ENCODE results near the gene RAB11FIP3. TPM values are rescaled to one million over a fixed set of nuclear protein-coding genes. Genes with fewer than 3 reads are reported as not detected.

Gene RAB11FIP3
- total RNA-seq, 1 experiment from 2014 or later = 12.8 TPM

DNA sequence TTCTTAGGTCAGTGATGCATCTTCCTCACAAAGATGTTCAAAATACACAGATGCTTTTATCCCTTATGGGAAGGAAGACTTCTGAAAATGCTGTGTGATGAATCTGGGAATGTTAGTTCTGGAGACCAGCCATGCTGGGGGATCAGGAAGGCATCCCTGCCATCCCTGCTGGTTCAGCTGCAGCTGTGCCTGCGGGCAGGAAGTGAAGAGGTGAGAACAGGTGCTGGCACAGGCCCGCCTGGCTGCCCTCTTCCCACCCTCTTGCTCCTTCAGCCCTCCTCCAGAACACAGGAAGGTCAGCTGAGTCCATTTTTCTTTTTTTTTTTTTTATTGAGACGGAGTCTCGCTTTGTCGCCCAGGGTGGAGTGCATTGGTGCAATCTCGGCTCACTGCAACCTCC lies 15.2 kb downstream of the RAB11FIP3 start:
- Histone ChIP-seq H4K20me1 (ENCODE audit: insufficient read depth) (no peaks in the 10 kb centered on the region), H2AFZ (ENCODE audit: low read depth, low read length, poor library complexity, severe bottlenecking) (no peak overlapping the region), H3K4me3 (replicated peaks in 1 of 2; ENCODE audit: low read depth in 1 of 2, low read length in 2 of 2) (no peak overlapping the region), H3K9me2 (ENCODE audit: insufficient read depth) (no peaks in the 10 kb centered on the region), H3K9me3 (ENCODE audit: control insufficient read depth in 1 of 2, insufficient read depth in 1 of 2, low read depth in 1 of 2, low read length in 2 of 2) (no peaks in the 10 kb centered on the region), H3K9ac (ENCODE audit: low read length) (no peak overlapping the region), H3K79me2 (ENCODE audit: insufficient read depth, low read length) (no peaks in the 10 kb centered on the region), H3K27me3 (ENCODE audit: insufficient read depth, low read length) (no peaks in the 10 kb centered on the region), H3K36me3 (ENCODE audit: control insufficient read depth in 1 of 2, insufficient read depth in 2 of 2, low read length in 2 of 2) (no peaks in the 10 kb centered on the region), H3K27ac (ENCODE audit: low read depth, low read length) (no peak overlapping the region), H3K4me1 (ENCODE audit: control insufficient read depth in 1 of 2, insufficient read depth in 2 of 2, low read length in 2 of 2) (peaks cover 5 to 12% of the 10 kb centered on the region in 2 experiments; a peak in 3 of 4 replicates), H3K4me2 (ENCODE audit: low read length) (no peak overlapping the region)
- DNase-seq (ENCODE audit: low read depth, low spot score) (no peak), ATAC-seq (no peak)
- ChIA-PET CTCF (no interaction called here), RAD21 (ENCODE audit: low non-redundant PET in 1 of 2, low total read pairs in 2 of 2, uncharacterized antibody in 2 of 2, unreplicated experiment in 2 of 2) (no interaction called here), POLR2A (no interaction called here)
- intact Hi-C loops (cut with micrococcal nuclease) = no loop called here
- TF ChIP-seq TCF7L2 (IDR thresholded peaks at IDR 0.05; ENCODE audit: borderline replicate concordance, extremely low read depth, insufficient read depth, insufficient read length) (no peak), EZH2phosphoT487 (IDR thresholded peaks at IDR 0.05; ENCODE audit: borderline replicate concordance) (no peak), SIN3A (IDR thresholded peaks at IDR 0.05; ENCODE audit: low read depth) (no peak), FOSL1 (IDR thresholded peaks at IDR 0.05; ENCODE audit: low read depth) (no peak), JUND (IDR thresholded peaks at IDR 0.05) (no peak), EGR1 (IDR thresholded peaks at IDR 0.05; ENCODE audit: low read depth) (no peak), ZNF274 (IDR thresholded peaks at IDR 0.05; ENCODE audit: low read depth, low read length) (no peak), RAD21 (IDR thresholded peaks at IDR 0.05; ENCODE audit: low read depth) (no peak), POLR2A (IDR thresholded peaks at IDR 0.05; ENCODE audit: borderline replicate concordance, extremely low read depth, insufficient read depth, insufficient read length) (no peak), YY1 (IDR thresholded peaks at IDR 0.05; ENCODE audit: extremely low read depth, insufficient replicate concordance, low read depth, low read length) (no peak), POLR2AphosphoS5 (IDR thresholded peaks at IDR 0.05; ENCODE audit: low read depth, low read length) (no peak), ZFX (IDR thresholded peaks at IDR 0.05) (no peak), ELF1 (IDR thresholded peaks at IDR 0.05; ENCODE audit: borderline replicate concordance, low read depth) (no peak)
- TF ChIP-seq, protein P1, sequence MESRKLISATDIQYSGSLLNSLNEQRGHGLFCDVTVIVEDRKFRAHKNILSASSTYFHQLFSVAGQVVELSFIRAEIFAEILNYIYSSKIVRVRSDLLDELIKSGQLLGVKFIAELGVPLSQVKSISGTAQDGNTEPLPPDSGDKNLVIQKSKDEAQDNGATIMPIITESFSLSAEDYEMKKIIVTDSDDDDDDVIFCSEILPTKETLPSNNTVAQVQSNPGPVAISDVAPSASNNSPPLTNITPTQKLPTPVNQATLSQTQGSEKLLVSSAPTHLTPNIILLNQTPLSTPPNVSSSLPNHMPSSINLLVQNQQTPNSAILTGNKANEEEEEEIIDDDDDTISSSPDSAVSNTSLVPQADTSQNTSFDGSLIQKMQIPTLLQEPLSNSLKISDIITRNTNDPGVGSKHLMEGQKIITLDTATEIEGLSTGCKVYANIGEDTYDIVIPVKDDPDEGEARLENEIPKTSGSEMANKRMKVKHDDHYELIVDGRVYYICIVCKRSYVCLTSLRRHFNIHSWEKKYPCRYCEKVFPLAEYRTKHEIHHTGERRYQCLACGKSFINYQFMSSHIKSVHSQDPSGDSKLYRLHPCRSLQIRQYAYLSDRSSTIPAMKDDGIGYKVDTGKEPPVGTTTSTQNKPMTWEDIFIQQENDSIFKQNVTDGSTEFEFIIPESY (IDR thresholded peaks at IDR 0.05; ENCODE audit: extremely low read depth, insufficient replicate concordance, low read length) = no peak
- TF ChIP-seq, protein P2, sequence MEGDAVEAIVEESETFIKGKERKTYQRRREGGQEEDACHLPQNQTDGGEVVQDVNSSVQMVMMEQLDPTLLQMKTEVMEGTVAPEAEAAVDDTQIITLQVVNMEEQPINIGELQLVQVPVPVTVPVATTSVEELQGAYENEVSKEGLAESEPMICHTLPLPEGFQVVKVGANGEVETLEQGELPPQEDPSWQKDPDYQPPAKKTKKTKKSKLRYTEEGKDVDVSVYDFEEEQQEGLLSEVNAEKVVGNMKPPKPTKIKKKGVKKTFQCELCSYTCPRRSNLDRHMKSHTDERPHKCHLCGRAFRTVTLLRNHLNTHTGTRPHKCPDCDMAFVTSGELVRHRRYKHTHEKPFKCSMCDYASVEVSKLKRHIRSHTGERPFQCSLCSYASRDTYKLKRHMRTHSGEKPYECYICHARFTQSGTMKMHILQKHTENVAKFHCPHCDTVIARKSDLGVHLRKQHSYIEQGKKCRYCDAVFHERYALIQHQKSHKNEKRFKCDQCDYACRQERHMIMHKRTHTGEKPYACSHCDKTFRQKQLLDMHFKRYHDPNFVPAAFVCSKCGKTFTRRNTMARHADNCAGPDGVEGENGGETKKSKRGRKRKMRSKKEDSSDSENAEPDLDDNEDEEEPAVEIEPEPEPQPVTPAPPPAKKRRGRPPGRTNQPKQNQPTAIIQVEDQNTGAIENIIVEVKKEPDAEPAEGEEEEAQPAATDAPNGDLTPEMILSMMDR (IDR thresholded peaks at IDR 0.05 in 2 of 3, conservative IDR thresholded peaks at IDR 0.05 in 1 of 3; ENCODE audit: borderline replicate concordance in 1 of 3, insufficient read depth in 1 of 3, low read depth in 2 of 3, low read length in 2 of 3) = no peak
- no TSS peak for BruUV-seq (replicated peaks)
